ENCODE results near the gene FCAR.
"Not testable (repeated sequence)": the region's sequence is repeated elsewhere in the genome, so short reads cannot be mapped to it uniquely, and the experiment has no call there.

Gene FCAR

GRCh38 chr19:54873990-54874389 lies at the start of gene FCAR:
Gene FCAR, plus strand, starts transcription at chr19:54874235. Its CDS starts 55 bp downstream, at chr19:54874290.
- Mint-ChIP-seq H3K27me3 (peaks cover 6% of the 10 kb centered on the region), H3K4me3 (no peak within 1 kb of the TSS), H3K27ac (no peak within 1 kb of the TSS), H3K9me3 (no peaks in the 10 kb centered on the region), H3K36me3 (ENCODE audit: low read depth) (no peaks in the 10 kb centered on the region), H3K4me1 (no peaks in the 10 kb centered on the region)
- ATAC-seq, result no peak
- DNase-seq, result no peak

- H3K27ac Mint-ChIP-seq; H3K4me1 Mint-ChIP-seq; H3K27me3 Mint-ChIP-seq; ATAC-seq; H3K4me3 Mint-ChIP-seq; H3K9me3 Mint-ChIP-seq; DNase-seq; H3K36me3 Mint-ChIP-seq (ENCODE audit: low read depth): not testable (repeated sequence)
Observed at GRCh38 chr19:54824416-54824815, 49.6 kb upstream of the FCAR start.

- H3K36me3 Mint-ChIP-seq (ENCODE audit: low read depth); H3K9me3 Mint-ChIP-seq; H3K4me3 Mint-ChIP-seq; H3K27ac Mint-ChIP-seq; H3K27me3 Mint-ChIP-seq; DNase-seq; H3K4me1 Mint-ChIP-seq; ATAC-seq: not testable (repeated sequence)
Observed at GRCh38 chr19:54825326-54825725, 48.7 kb upstream of the FCAR start.

DNA sequence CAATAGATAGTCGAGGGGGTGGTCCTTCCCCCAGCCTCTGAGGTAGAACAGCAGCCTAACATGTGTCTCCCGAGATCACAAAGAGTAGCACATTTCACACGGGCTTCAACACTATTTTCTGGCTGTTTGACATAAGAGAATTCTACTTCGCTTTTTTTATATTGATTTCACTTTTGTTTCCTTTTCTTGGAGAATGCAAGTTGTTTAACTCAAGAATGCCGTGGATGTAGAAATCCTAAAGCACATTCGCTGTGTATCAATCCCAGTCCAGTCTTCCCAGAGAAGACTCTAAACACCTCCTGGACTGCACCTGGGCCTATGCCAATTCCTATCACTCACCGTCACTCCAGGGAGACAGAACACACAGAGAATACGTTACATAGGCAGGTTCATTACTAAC lies 46.0 kb upstream of the FCAR start:
- not testable (repeated sequence) for H3K9me3 Mint-ChIP-seq; H3K27me3 Mint-ChIP-seq; H3K4me1 Mint-ChIP-seq; H3K36me3 Mint-ChIP-seq (ENCODE audit: low read depth); ATAC-seq; DNase-seq; H3K4me3 Mint-ChIP-seq; H3K27ac Mint-ChIP-seq

GRCh38 chr19:54832496-54832895 lies 41.5 kb upstream of the FCAR start, which contains the start of gene KIR2DS4:
Gene KIR2DS4, plus strand, starts transcription at chr19:54832676.
- not testable (repeated sequence) for H3K4me3 Mint-ChIP-seq; ATAC-seq; H3K36me3 Mint-ChIP-seq (ENCODE audit: low read depth); H3K27me3 Mint-ChIP-seq; H3K9me3 Mint-ChIP-seq; DNase-seq; H3K4me1 Mint-ChIP-seq; H3K27ac Mint-ChIP-seq

- H3K27me3 Mint-ChIP-seq; H3K4me3 Mint-ChIP-seq; DNase-seq; H3K4me1 Mint-ChIP-seq; ATAC-seq; H3K27ac Mint-ChIP-seq; H3K9me3 Mint-ChIP-seq; H3K36me3 Mint-ChIP-seq (ENCODE audit: low read depth): not testable (repeated sequence)
Observed at GRCh38 chr19:54835126-54835525, 38.9 kb upstream of the FCAR start.

DNA sequence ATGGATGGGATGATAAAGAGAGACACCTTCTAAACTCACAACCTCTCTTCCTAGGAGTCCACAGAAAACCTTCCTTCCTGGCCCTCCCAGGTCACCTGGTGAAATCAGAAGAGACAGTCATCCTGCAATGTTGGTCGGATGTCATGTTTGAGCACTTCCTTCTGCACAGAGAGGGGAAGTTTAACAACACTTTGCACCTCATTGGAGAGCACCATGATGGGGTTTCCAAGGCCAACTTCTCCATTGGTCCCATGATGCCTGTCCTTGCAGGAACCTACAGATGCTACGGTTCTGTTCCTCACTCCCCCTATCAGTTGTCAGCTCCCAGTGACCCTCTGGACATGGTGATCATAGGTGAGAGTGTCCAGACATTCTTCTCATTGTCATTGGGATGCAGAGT lies 36.5 kb upstream of the FCAR start:
- not testable (repeated sequence) for ATAC-seq; H3K27ac Mint-ChIP-seq; H3K9me3 Mint-ChIP-seq; H3K36me3 Mint-ChIP-seq (ENCODE audit: low read depth); H3K4me1 Mint-ChIP-seq; H3K4me3 Mint-ChIP-seq; DNase-seq; H3K27me3 Mint-ChIP-seq

- not testable (repeated sequence) for H3K4me1 Mint-ChIP-seq; H3K9me3 Mint-ChIP-seq; ATAC-seq; H3K4me3 Mint-ChIP-seq; H3K27ac Mint-ChIP-seq; H3K36me3 Mint-ChIP-seq (ENCODE audit: low read depth); DNase-seq
- H3K27me3 Mint-ChIP-seq, result peaks cover 14% of the 10 kb centered on the region
Observed at GRCh38 chr19:54843171-54843570, 30.9 kb upstream of the FCAR start.

GRCh38 chr19:54850061-54850640 lies 23.9 kb upstream of the FCAR start, which contains the start of gene KIR3DL2:
Gene KIR3DL2, plus strand, starts transcription at chr19:54850443. Its CDS starts 33 bp downstream, at chr19:54850476.
- H3K27ac Mint-ChIP-seq; H3K4me1 Mint-ChIP-seq; DNase-seq; H3K9me3 Mint-ChIP-seq; H3K36me3 Mint-ChIP-seq (ENCODE audit: low read depth); H3K4me3 Mint-ChIP-seq; ATAC-seq: not testable (repeated sequence)
- peaks cover 18% of the 10 kb centered on the region for H3K27me3 Mint-ChIP-seq

- Mint-ChIP-seq H3K4me3 (no peak overlapping the region), H3K4me1 (no peaks in the 10 kb centered on the region), H3K27me3 (peaks cover 18% of the 10 kb centered on the region), H3K9me3 (peaks cover 1% of the 10 kb centered on the region), H3K36me3 (ENCODE audit: low read depth) (no peaks in the 10 kb centered on the region), H3K27ac (no peak overlapping the region)
- DNase-seq (no peak), ATAC-seq (no peak)
Observed at GRCh38 chr19:54850930-54851329, 23.1 kb upstream of the FCAR start.

DNA sequence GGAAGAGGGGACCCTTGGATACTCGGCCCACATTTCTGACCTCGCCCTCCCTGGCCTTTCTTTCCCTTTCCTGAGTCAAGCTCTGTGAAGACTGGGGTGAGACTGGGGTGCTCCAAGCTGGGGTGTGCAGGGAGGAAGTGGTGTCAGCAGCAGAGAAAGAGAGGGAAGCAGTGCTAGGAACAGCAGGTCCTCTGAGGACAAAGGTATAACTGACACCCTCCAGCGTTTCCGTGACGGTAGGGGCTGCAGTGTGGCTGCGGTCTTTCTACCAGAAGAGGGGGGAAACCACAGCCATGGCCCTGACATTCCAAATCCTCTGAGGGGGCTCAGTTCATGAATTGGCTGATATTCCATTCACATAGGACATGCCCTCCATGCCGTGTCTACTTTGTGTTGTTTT lies 22.7 kb upstream of the FCAR start:
- Mint-ChIP-seq H3K4me1 (no peaks in the 10 kb centered on the region), H3K4me3 (no peak overlapping the region), H3K9me3 (no peaks in the 10 kb centered on the region), H3K27ac (no peak overlapping the region), H3K36me3 (ENCODE audit: low read depth) (no peaks in the 10 kb centered on the region), H3K27me3 (peaks cover 18% of the 10 kb centered on the region)
- no peak for ATAC-seq
- no peak for DNase-seq

DNA sequence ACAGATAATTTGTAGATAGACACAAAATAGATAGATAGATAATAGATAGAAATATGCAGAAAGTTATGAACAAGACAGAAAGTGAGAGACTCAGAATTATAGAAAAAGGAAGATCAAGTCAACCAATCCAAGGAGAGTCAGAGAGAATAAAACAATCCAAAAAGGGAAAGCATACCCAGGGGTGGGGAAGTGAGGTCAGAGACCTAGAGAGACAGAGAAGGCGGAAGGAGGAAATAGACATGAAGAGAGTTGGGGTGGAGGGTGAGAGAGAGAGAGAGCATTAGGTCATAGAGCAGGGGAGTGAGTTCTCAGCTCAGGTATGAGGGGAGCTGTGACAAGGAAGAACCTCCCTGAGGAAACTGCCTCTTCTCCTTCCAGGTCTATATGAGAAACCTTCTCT lies 18.8 kb upstream of the FCAR start:
- not testable (repeated sequence) for ATAC-seq; H3K27ac Mint-ChIP-seq; H3K9me3 Mint-ChIP-seq; H3K36me3 Mint-ChIP-seq (ENCODE audit: low read depth); DNase-seq; H3K4me1 Mint-ChIP-seq; H3K4me3 Mint-ChIP-seq
- H3K27me3 Mint-ChIP-seq, result peaks cover 10% of the 10 kb centered on the region

- not testable (repeated sequence) for H3K27me3 Mint-ChIP-seq; H3K4me1 Mint-ChIP-seq; DNase-seq; H3K36me3 Mint-ChIP-seq (ENCODE audit: low read depth); H3K4me3 Mint-ChIP-seq; H3K9me3 Mint-ChIP-seq; H3K27ac Mint-ChIP-seq; ATAC-seq
Observed at GRCh38 chr19:54858476-54858875, 15.6 kb upstream of the FCAR start.

GRCh38 chr19:54859421-54859820 lies 14.6 kb upstream of the FCAR start:
- not testable (repeated sequence) for H3K4me3 Mint-ChIP-seq; H3K4me1 Mint-ChIP-seq; ATAC-seq; H3K27me3 Mint-ChIP-seq; H3K36me3 Mint-ChIP-seq (ENCODE audit: low read depth); H3K9me3 Mint-ChIP-seq; H3K27ac Mint-ChIP-seq; DNase-seq

GRCh38 chr19:54863459-54863858 lies 10.6 kb upstream of the FCAR start:
- not testable (repeated sequence) for H3K4me3 Mint-ChIP-seq; H3K27ac Mint-ChIP-seq; H3K4me1 Mint-ChIP-seq; H3K9me3 Mint-ChIP-seq; H3K36me3 Mint-ChIP-seq (ENCODE audit: low read depth); DNase-seq; ATAC-seq
- H3K27me3 Mint-ChIP-seq, result peaks cover 12% of the 10 kb centered on the region

GRCh38 chr19:54871696-54872095 lies 2.3 kb upstream of the FCAR start:
- DNase-seq, result no peak
- H3K9me3 Mint-ChIP-seq, result peaks cover 4% of the 10 kb centered on the region
- no peaks in the 10 kb centered on the region for H3K4me1 Mint-ChIP-seq
- H3K4me3 Mint-ChIP-seq, result no peak overlapping the region
- H3K27me3 Mint-ChIP-seq, result peaks cover 10% of the 10 kb centered on the region
- no peak for ATAC-seq
- H3K27ac Mint-ChIP-seq, result no peak overlapping the region
- H3K36me3 Mint-ChIP-seq (ENCODE audit: low read depth), result no peaks in the 10 kb centered on the region

All from activated naive CD8-positive, alpha-beta T cell treated with anti-CD3 and anti-CD28 coated beads, Interleukin-2, amount 50 U/mL, for 24 hours (primary cell).